ENCODE results near the gene BANF2.

GRCh38 chr20:17690144-17690543 is 9.6 kb upstream of the BANF2 start:
- TF ChIP-seq, protein P1, sequence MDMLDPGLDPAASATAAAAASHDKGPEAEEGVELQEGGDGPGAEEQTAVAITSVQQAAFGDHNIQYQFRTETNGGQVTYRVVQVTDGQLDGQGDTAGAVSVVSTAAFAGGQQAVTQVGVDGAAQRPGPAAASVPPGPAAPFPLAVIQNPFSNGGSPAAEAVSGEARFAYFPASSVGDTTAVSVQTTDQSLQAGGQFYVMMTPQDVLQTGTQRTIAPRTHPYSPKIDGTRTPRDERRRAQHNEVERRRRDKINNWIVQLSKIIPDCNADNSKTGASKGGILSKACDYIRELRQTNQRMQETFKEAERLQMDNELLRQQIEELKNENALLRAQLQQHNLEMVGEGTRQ (IDR thresholded peaks at IDR 0.05; ENCODE audit: low read depth, low read length), result no peak
- TF ChIP-seq, protein P2, sequence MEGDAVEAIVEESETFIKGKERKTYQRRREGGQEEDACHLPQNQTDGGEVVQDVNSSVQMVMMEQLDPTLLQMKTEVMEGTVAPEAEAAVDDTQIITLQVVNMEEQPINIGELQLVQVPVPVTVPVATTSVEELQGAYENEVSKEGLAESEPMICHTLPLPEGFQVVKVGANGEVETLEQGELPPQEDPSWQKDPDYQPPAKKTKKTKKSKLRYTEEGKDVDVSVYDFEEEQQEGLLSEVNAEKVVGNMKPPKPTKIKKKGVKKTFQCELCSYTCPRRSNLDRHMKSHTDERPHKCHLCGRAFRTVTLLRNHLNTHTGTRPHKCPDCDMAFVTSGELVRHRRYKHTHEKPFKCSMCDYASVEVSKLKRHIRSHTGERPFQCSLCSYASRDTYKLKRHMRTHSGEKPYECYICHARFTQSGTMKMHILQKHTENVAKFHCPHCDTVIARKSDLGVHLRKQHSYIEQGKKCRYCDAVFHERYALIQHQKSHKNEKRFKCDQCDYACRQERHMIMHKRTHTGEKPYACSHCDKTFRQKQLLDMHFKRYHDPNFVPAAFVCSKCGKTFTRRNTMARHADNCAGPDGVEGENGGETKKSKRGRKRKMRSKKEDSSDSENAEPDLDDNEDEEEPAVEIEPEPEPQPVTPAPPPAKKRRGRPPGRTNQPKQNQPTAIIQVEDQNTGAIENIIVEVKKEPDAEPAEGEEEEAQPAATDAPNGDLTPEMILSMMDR (conservative IDR thresholded peaks at IDR 0.05; ENCODE audit: low read depth, low read length), result no peak
- TF ChIP-seq ELK1 (IDR thresholded peaks at IDR 0.05; ENCODE audit: borderline replicate concordance, low read depth, low read length), result no peak
- TF ChIP-seq POLR2A (IDR thresholded peaks at IDR 0.05; ENCODE audit: low read depth, low read length), result no peak
- TF ChIP-seq RAD21 (IDR thresholded peaks at IDR 0.05; ENCODE audit: low read length), result no peak
- TF ChIP-seq BHLHE40 (IDR thresholded peaks at IDR 0.05; ENCODE audit: low read depth, low read length), result no peak
- TF ChIP-seq RCOR1 (IDR thresholded peaks at IDR 0.05; ENCODE audit: insufficient replicate concordance, low read length), result no peak
- TF ChIP-seq MXI1 (IDR thresholded peaks at IDR 0.05; ENCODE audit: borderline replicate concordance, low read depth, low read length), result no peak
- TF ChIP-seq SMC3 (IDR thresholded peaks at IDR 0.05; ENCODE audit: low read depth, low read length), result no peak
- TF ChIP-seq MAFK (IDR thresholded peaks at IDR 0.05; ENCODE audit: low read depth, low read length), result no peak

Data from IMR-90 (cell line).